ENCODE results near the gene GYS2. TPM values are rescaled to one million over a fixed set of nuclear protein-coding genes. Genes with fewer than 3 reads are reported as not detected.
A peak's percentile ranks its signal among the peaks of the same experiment; 100 is the strongest.

The GYS2 gene
- total and polyA plus RNA-seq, 7 experiments from 2014 or later, result 0.12 to 0.27 TPM; not detected in 5

DNA sequence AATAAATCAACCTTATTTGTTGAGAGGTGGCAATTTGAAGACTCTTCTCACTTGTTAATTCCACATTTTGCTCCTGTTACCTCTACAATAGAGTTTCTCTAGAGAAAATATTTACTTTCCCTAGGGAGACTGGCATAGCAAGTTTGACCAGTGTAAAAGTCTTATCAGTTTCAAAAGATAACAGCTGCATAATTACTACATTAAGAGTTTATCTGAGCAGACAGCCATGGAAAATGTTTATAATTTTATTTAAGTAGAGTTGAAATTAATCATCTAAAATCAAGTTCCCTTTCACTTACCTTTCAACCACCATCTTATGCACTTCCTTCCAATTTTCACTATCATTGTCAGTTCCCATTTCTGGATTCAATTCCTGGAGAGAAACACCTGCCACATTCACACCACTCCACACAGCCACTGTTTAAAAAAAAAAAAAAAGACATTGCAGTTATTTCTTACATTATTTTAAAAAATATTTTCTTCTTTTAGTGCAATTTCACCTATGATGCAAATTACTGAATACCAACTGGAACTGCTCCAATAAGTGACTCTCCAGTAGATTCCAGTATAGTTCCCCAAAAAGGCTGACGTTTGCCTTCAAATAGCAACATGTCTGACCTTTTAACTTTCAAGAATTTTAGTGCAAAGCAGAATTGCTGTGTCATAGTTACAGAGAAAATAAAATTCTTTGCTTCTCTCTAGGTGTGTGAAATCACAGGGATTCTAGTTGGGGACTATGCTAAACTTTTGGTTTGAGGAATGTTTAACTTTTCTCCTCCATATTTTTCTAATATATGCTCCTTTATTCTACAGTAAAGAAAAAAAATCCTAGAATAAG, 33.6 kb upstream of the GYS2 start:
- Mint-ChIP-seq H3K4me3 (peak overlapping the region in 4 of 10 donors; percentile 33 to 72 (median 46)), H3K27ac (peak overlapping the region in 8 of 9 donors; percentile 30 to 85 (median 73)), H3K36me3 (peaks cover 26 to 86% (median 79%) of the 10 kb centered on the region in 5 donors), H3K9me3 (no peaks in the 10 kb centered on the region), H3K4me1 (peaks cover 27 to 77% (median 60%) of the 10 kb centered on the region in 7 donors), H3K27me3 (no peaks in the 10 kb centered on the region)
- Histone ChIP-seq H3K9me3 (ENCODE audit: control insufficient read depth in 2 of 3, low read length in 3 of 3) (no peaks in the 10 kb centered on the region), H3K27me3 (ENCODE audit: control insufficient read depth in 2 of 2, insufficient read depth in 2 of 2, low read length in 2 of 2) (no peaks in the 10 kb centered on the region), H3K36me3 (ENCODE audit: control insufficient read depth in 2 of 3, insufficient read depth in 3 of 3, low read length in 3 of 3) (peaks cover 17 to 58% (median 47%) of the 10 kb centered on the region in 3 experiments), H3K4me3 (ENCODE audit: low read length) (no peak overlapping the region), H3K27ac (ENCODE audit: low read depth, low read length) (no peak overlapping the region), H3K4me1 (ENCODE audit: control insufficient read depth in 2 of 2, insufficient read depth in 2 of 2, low read length in 2 of 2) (peaks cover 11 to 36% of the 10 kb centered on the region in 2 donors)
- ChIA-PET POLR2A (interaction anchor here (0.7 to 3.0 kb wide), 7 partner anchors 8 to 885 kb away, joined by 3 to 17 read pairs (median 3); partner anchors contain the start of gene LDHB), CTCF (interaction anchor here (0.8 kb wide), 1 partner anchor 9 kb away, joined by 3 read pairs; no protein-coding TSS in a partner anchor)
- DNase-seq, result no peak
- ATAC-seq, result no peak
- intact Hi-C loops (cut with micrococcal nuclease), result no loop called here

DNA sequence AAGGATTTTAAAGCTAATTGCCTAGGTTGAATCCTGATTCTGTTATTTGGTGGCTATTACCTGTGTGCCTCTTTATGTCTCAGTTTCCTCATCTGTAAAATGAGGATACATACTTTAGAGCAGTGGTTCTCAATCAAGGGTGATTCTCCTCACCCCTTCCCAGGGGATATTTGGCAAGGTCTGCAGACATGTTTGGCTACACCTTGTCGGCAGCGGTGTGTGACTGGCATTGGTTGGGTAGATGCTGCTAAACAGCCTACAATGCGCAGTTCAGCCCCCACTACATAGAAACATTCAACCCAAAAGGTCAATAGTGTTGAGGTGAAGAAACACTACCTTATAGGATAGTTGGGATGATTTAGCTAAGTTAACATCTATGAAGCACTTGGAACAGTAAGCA, 29.6 kb upstream of the GYS2 start:
- Mint-ChIP-seq H3K27ac (peak overlapping the region in 6 of 9 donors; percentile 52 to 81 (median 70)), H3K36me3 (peaks cover 11 to 80% (median 77%) of the 10 kb centered on the region in 5 donors), H3K27me3 (no peaks in the 10 kb centered on the region), H3K4me1 (peaks cover 7 to 55% (median 30%) of the 10 kb centered on the region in 7 donors), H3K9me3 (peaks cover 0 to 12% (median 3%) of the 10 kb centered on the region in 11 donors), H3K4me3 (no peak overlapping the region)
- ATAC-seq (no peak), DNase-seq (no peak)
- Histone ChIP-seq H3K4me1 (ENCODE audit: control insufficient read depth in 2 of 2, insufficient read depth in 2 of 2, low read length in 2 of 2) (peaks cover 0 to 10% of the 10 kb centered on the region in 2 donors), H3K36me3 (ENCODE audit: control insufficient read depth in 2 of 3, insufficient read depth in 3 of 3, low read length in 3 of 3) (peaks cover 9 to 40% (median 27%) of the 10 kb centered on the region in 3 experiments), H3K27ac (ENCODE audit: low read depth, low read length) (no peak overlapping the region), H3K9me3 (ENCODE audit: control insufficient read depth in 2 of 3, low read length in 3 of 3) (no peaks in the 10 kb centered on the region), H3K27me3 (ENCODE audit: control insufficient read depth in 2 of 2, insufficient read depth in 2 of 2, low read length in 2 of 2) (no peaks in the 10 kb centered on the region), H3K4me3 (ENCODE audit: low read length) (no peak overlapping the region)
- POLR2A ChIA-PET, result interaction anchor here (0.9 to 3.1 kb wide), 7 partner anchors 10 to 42 kb away, joined by 3 to 16 read pairs (median 3); no protein-coding TSS in a partner anchor
- CTCF ChIA-PET, result interaction anchor here (0.9 kb wide), 1 partner anchor 355 kb away, joined by 3 read pairs; no protein-coding TSS in a partner anchor
- intact Hi-C loops (cut with micrococcal nuclease), result loop anchor here (1.0 to 2.0 kb wide), 2 partner anchors 9 to 19 kb away; no protein-coding TSS in a partner anchor

DNA sequence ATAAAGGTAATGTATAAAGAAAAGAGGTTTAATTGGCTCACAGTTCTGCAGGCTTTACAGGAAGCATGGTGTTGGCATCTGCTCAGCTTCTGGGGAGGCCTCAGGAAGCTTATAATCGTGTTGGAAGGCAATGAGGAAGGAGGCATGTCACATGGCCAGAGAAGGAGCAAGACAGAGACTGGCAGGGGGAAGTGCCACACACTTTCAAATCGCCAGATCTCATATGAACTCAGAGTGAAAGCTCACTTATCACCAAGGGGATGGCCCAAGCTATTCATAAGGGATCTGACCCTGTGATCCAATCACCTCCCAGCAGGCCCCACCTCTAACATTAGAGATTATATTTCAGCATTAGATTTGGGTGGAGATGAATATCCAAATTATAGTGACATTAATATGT, 26.7 kb upstream of the GYS2 start:
- intact Hi-C loops (cut with micrococcal nuclease), result loop anchor here in 1 of 2 donors (2.0 kb wide), 1 partner anchor 17 kb away; no protein-coding TSS in a partner anchor
- no peaks in the 10 kb centered on the region for H3K27me3 Mint-ChIP-seq
- no peak overlapping the region for H3K27ac ChIP-seq (ENCODE audit: low read depth, low read length)
- DNase-seq (no peak), ATAC-seq (no peak)
- H3K36me3 ChIP-seq (ENCODE audit: control insufficient read depth in 2 of 3, insufficient read depth in 3 of 3, low read length in 3 of 3), result peaks cover 0 to 29% (median 0%) of the 10 kb centered on the region in 3 experiments
- H3K36me3 Mint-ChIP-seq, result peaks cover 4 to 73% (median 68%) of the 10 kb centered on the region in 5 donors
- H3K9me3 ChIP-seq (ENCODE audit: control insufficient read depth in 2 of 3, low read length in 3 of 3), result no peaks in the 10 kb centered on the region
- H3K4me3 Mint-ChIP-seq, result peak overlapping the region in 1 of 10 donors; percentile 13
- no peaks in the 10 kb centered on the region for H3K27me3 ChIP-seq (ENCODE audit: control insufficient read depth in 2 of 2, insufficient read depth in 2 of 2, low read length in 2 of 2)
- ChIA-PET POLR2A (interaction anchor here (0.8 to 3.8 kb wide), 6 partner anchors 9 to 48 kb away, joined by 3 to 21 read pairs (median 4); partner anchors contain the start of gene LDHB), CTCF (interaction anchor here (1.0 to 1.6 kb wide), 2 partner anchors 9 to 27 kb away, joined by 3 read pairs; partner anchors contain the start of gene LDHB)
- H3K9me3 Mint-ChIP-seq, result peaks cover 0 to 32% (median 7%) of the 10 kb centered on the region in 11 donors
- H3K4me3 ChIP-seq (ENCODE audit: low read length), result no peak overlapping the region
- H3K4me1 ChIP-seq (ENCODE audit: control insufficient read depth in 2 of 2, insufficient read depth in 2 of 2, low read length in 2 of 2), result no peaks in the 10 kb centered on the region
- peak overlapping the region in 6 of 9 donors; percentile 49 to 76 (median 64) for H3K27ac Mint-ChIP-seq
- peaks cover 0 to 35% (median 16%) of the 10 kb centered on the region in 7 donors for H3K4me1 Mint-ChIP-seq

DNA sequence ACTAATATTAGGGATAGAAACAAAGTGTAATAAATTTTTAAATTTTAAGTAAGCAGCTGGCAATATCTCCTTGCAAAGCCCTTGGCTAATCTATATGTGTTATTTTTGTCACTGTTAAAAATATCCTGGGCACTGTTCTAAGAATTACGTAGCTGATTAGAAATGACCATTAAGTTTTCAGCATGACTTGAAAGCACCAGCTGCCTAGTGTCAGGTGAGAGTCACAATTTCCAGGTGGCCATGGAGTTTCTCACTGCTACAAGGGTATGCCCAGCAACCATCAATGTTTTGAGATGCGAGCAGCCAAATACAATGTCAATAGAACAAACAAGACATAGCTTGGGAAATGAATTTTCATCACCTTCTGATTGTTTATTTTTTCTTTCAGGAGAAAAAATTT, 23.3 kb upstream of the GYS2 start:
- Histone ChIP-seq H3K4me1 (ENCODE audit: control insufficient read depth in 2 of 2, insufficient read depth in 2 of 2, low read length in 2 of 2) (no peaks in the 10 kb centered on the region), H3K27ac (ENCODE audit: low read depth, low read length) (no peak overlapping the region), H3K27me3 (ENCODE audit: control insufficient read depth in 2 of 2, insufficient read depth in 2 of 2, low read length in 2 of 2) (no peaks in the 10 kb centered on the region), H3K4me3 (ENCODE audit: low read length) (no peak overlapping the region), H3K36me3 (ENCODE audit: control insufficient read depth in 2 of 3, insufficient read depth in 3 of 3, low read length in 3 of 3) (peaks cover 0 to 5% (median 0%) of the 10 kb centered on the region in 3 experiments), H3K9me3 (ENCODE audit: control insufficient read depth in 2 of 3, low read length in 3 of 3) (no peaks in the 10 kb centered on the region)
- peaks cover 10 to 61% (median 50%) of the 10 kb centered on the region in 5 donors for H3K36me3 Mint-ChIP-seq
- no peak overlapping the region for H3K4me3 Mint-ChIP-seq
- intact Hi-C loops (cut with micrococcal nuclease), result no loop called here
- no peak for ATAC-seq
- peaks cover 0 to 59% (median 15%) of the 10 kb centered on the region in 11 donors for H3K9me3 Mint-ChIP-seq
- H3K27me3 Mint-ChIP-seq, result no peaks in the 10 kb centered on the region
- H3K27ac Mint-ChIP-seq, result peak overlapping the region in 2 of 9 donors; percentile 39 to 65
- CTCF ChIA-PET, result interaction anchor here (1.4 kb wide), 1 partner anchor 15 kb away, joined by 3 read pairs; no protein-coding TSS in a partner anchor
- DNase-seq, result no peak
- POLR2A ChIA-PET, result interaction anchor here (0.6 to 2.2 kb wide), 6 partner anchors 10 to 52 kb away, joined by 3 to 8 read pairs (median 4); partner anchors contain the start of gene LDHB
- peaks cover 0 to 30% (median 12%) of the 10 kb centered on the region in 7 donors for H3K4me1 Mint-ChIP-seq

DNA sequence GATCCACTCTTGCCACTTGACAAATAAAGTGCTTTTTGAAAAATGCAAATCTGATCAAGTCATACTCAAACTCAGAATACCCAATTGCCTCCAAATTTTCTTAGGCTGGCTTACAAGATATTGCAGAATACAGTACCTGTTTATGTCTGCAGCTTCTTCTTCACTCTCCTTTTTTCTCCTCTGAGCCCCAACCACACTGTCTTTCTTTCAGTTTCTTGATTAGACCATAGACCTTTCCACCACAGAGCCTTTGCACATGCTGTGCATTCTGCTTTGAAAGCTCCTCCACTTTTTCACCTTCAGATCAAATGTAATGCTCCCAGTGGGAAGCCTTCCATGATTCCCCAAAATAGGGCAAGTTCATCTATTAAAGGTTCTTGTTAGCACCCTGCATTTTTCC, 13.9 kb upstream of the GYS2 start:
- POLR2A ChIA-PET, result interaction anchor here (0.8 to 3.2 kb wide), 7 partner anchors 9 to 59 kb away, joined by 3 to 17 read pairs (median 5); partner anchors contain the start of gene LDHB
- intact Hi-C loops (cut with micrococcal nuclease), result loop anchor here in 1 of 2 donors (1.0 kb wide), 1 partner anchor 11 kb away; no protein-coding TSS in a partner anchor

DNA sequence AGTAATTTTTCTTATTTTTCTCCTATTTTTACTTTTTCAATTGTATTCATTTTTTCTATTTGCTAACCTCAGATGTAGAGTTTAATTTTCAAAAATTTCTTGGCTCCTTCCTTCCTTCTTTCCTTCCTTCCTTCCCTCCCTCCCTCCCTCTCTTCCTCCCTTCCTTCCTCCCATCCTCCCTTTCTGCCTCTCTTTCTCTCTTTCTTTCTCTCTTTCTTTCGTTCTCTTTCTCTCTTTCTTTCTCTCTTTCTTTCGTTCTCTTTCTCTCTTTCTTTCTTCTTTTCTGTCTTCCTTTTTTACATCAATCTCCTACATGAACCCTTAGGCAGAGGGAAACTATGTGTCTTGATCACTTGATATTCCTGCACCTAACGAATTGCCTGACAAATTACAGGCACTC, 12.4 kb upstream of the GYS2 start:
- CTCF ChIA-PET, result no interaction called here
- intact Hi-C loops (cut with micrococcal nuclease), result no loop called here
- peaks cover 25 to 46% of the 10 kb centered on the region in 2 donors for H3K4me1 ChIP-seq (ENCODE audit: control insufficient read depth in 2 of 2, insufficient read depth in 2 of 2, low read length in 2 of 2)
- POLR2A ChIA-PET, result no interaction called here
- DNase-seq, result no peak
- no peaks in the 10 kb centered on the region for H3K27me3 Mint-ChIP-seq
- H3K4me3 Mint-ChIP-seq, result peak overlapping the region in 7 of 10 donors; percentile 31 to 77 (median 55)
- H3K9me3 ChIP-seq (ENCODE audit: control insufficient read depth in 2 of 3, low read length in 3 of 3), result no peaks in the 10 kb centered on the region
- ATAC-seq, result no peak
- H3K36me3 Mint-ChIP-seq, result peaks cover 6 to 26% (median 14%) of the 10 kb centered on the region in 5 donors
- H3K4me1 Mint-ChIP-seq, result peaks cover 39 to 84% (median 72%) of the 10 kb centered on the region in 7 donors
- peaks cover 2 to 20% (median 10%) of the 10 kb centered on the region in 11 donors for H3K9me3 Mint-ChIP-seq
- H3K27ac Mint-ChIP-seq, result peak overlapping the region in 8 of 9 donors; percentile 91 to 98 (median 96)
- H3K36me3 ChIP-seq (ENCODE audit: control insufficient read depth in 2 of 3, insufficient read depth in 3 of 3, low read length in 3 of 3), result no peaks in the 10 kb centered on the region
- no peak overlapping the region for H3K4me3 ChIP-seq (ENCODE audit: low read length)
- no peaks in the 10 kb centered on the region for H3K27me3 ChIP-seq (ENCODE audit: control insufficient read depth in 2 of 2, insufficient read depth in 2 of 2, low read length in 2 of 2)
- peak overlapping the region; percentile 61 for H3K27ac ChIP-seq (ENCODE audit: low read depth, low read length)

More for the DNA sequence above, 13.9 kb upstream of the GYS2 start:
- Mint-ChIP-seq H3K27me3 (no peaks in the 10 kb centered on the region), H3K4me1 (peaks cover 28 to 69% (median 58%) of the 10 kb centered on the region in 7 donors), H3K27ac (peak overlapping the region in 8 of 9 donors; percentile 74 to 96 (median 90)), H3K9me3 (peaks cover 4 to 22% (median 11%) of the 10 kb centered on the region in 11 donors), H3K36me3 (peaks cover 6 to 28% (median 14%) of the 10 kb centered on the region in 5 donors), H3K4me3 (peak overlapping the region in 4 of 10 donors; percentile 34 to 62 (median 54))
- DNase-seq (no peak), ATAC-seq (no peak)
- no peaks in the 10 kb centered on the region for H3K27me3 ChIP-seq (ENCODE audit: control insufficient read depth in 2 of 2, insufficient read depth in 2 of 2, low read length in 2 of 2)
- CTCF ChIA-PET, result interaction anchor here (0.7 kb wide), 1 partner anchor 25 kb away, joined by 3 read pairs; no protein-coding TSS in a partner anchor
- H3K9me3 ChIP-seq (ENCODE audit: control insufficient read depth in 2 of 3, low read length in 3 of 3), result no peaks in the 10 kb centered on the region
- H3K4me3 ChIP-seq (ENCODE audit: low read length), result no peak overlapping the region
- H3K27ac ChIP-seq (ENCODE audit: low read depth, low read length), result no peak overlapping the region
- H3K36me3 ChIP-seq (ENCODE audit: control insufficient read depth in 2 of 3, insufficient read depth in 3 of 3, low read length in 3 of 3), result no peaks in the 10 kb centered on the region
- H3K4me1 ChIP-seq (ENCODE audit: control insufficient read depth in 2 of 2, insufficient read depth in 2 of 2, low read length in 2 of 2), result peaks cover 21 to 34% of the 10 kb centered on the region in 2 donors

Measured in naive thymus-derived CD4-positive, alpha-beta T cell (primary cell).